WI38 (cell line): Measurements from ENCODE around the gene OBP2A.
"Not testable (repeated sequence)": the region's sequence is repeated elsewhere in the genome, so short reads cannot be mapped to it uniquely, and the experiment has no call there.

Source experiments
- H3K4me3 ChIP-seq: 2 replicates; pipeline ENCODE4 v1.5.1; 2011; ENCODE audit warnings: low read depth, mild to moderate bottlenecking, control low read depth, low read length
- CTCF ChIP-seq: IDR thresholded peaks from 2 replicates; pipeline ENCODE4 v1.5.1; 2012; ENCODE audit warnings: low read depth, mild to moderate bottlenecking, control low read depth, low read length

OBP2A gene

GRCh38 chr9:135545646-135546176 lies at the start of gene OBP2A:
OBP2A (plus strand) TSS chr9:135546126; CDS start chr9:135546181, 55 bp downstream.
- H3K4me3 ChIP-seq: not testable (repeated sequence)

GRCh38 chr9:135498381-135499126 lies 47.4 kb upstream of the OBP2A start:
- H3K4me3 ChIP-seq: no peak overlapping the region
- TF ChIP-seq CTCF: no peak

GRCh38 chr9:135499326-135500070 lies 46.4 kb upstream of the OBP2A start:
- TF ChIP-seq CTCF: no peak
- peak overlapping the region; percentile 85 for H3K4me3 ChIP-seq

GRCh38 chr9:135500071-135500524 lies 45.8 kb upstream of the OBP2A start:
- H3K4me3 ChIP-seq: peak overlapping the region; percentile 85
- no peak for TF ChIP-seq CTCF

GRCh38 chr9:135500525-135501260 lies 45.2 kb upstream of the OBP2A start, which contains the start of gene MRPS2:
MRPS2 (plus strand) TSS chr9:135500682; CDS start chr9:135500711, 29 bp downstream.
- TF ChIP-seq CTCF: peak; percentile 86

GRCh38 chr9:135501261-135502167 lies 44.4 kb upstream of the OBP2A start:
- no peak for TF ChIP-seq CTCF
- H3K4me3 ChIP-seq: peak overlapping the region; percentile 85

More at GRCh38 chr9:135500525-135501260, 45.2 kb upstream of the OBP2A start, which contains the start of gene MRPS2:
- peak within 1 kb of the TSS; percentile 85 for H3K4me3 ChIP-seq
